Activated T-helper 1 cell treated with anti-CD3 and anti-CD28 coated beads, Interleukin-12 subunit alpha, Interleukin-12 subunit beta, Interleukin-2, Interleukin-4 antibody, amounts not matched to agents 30 ng/mL and 10 ng/mL and 1 ng/mL, durations not matched to agents 14 hours and 24 hours and 36 hours (primary cell): ENCODE data around the gene RLF. TPM values are rescaled to one million over a fixed set of nuclear protein-coding genes. Genes with fewer than 3 reads are reported as not detected.

ENCODE experiments used
- DNase-seq: peaks from one replicate; pipeline ENCODE4 v3.0.0; 2021; ENCODE audit warnings: low spot score
- H3K27ac Mint-ChIP-seq: one replicate; pipeline ENCODE4 v1.8.0; 2021; ENCODE audit warnings: mild to moderate bottlenecking, mixed read lengths
- H3K27me3 Mint-ChIP-seq: one replicate; pipeline ENCODE4 v1.8.0; 2022; ENCODE audit warnings: mild to moderate bottlenecking, moderate library complexity, mixed read lengths; ENCODE audit not compliant: insufficient read depth
- H3K36me3 Mint-ChIP-seq: one replicate; pipeline ENCODE4 v1.8.0; 2021; ENCODE audit warnings: low read depth, mixed read lengths
- H3K4me1 Mint-ChIP-seq: one replicate; pipeline ENCODE4 v1.8.0; 2021; ENCODE audit warnings: low read depth, mixed read lengths
- H3K4me3 Mint-ChIP-seq: one replicate; pipeline ENCODE4 v1.8.0; 2021; ENCODE audit warnings: mild to moderate bottlenecking, moderate library complexity, mixed read lengths
- H3K9me3 Mint-ChIP-seq: one replicate; pipeline ENCODE4 v1.8.0; 2021; ENCODE audit warnings: mixed read lengths
- intact Hi-C: fragments of 100-400 bp; cut with micrococcal nuclease; formaldehyde crosslinking; loops from one replicate; pipeline ENCODE4 v1.15.1; 2024
- total RNA-seq: library from RNA; stranded (reverse); gene quantifications from 2 replicates; pipeline ENCODE4 v1.2.3, GENCODE V29; 2022

Gene RLF
- total RNA-seq, 1 donor from 2014 or later = 18.2 TPM

DNA sequence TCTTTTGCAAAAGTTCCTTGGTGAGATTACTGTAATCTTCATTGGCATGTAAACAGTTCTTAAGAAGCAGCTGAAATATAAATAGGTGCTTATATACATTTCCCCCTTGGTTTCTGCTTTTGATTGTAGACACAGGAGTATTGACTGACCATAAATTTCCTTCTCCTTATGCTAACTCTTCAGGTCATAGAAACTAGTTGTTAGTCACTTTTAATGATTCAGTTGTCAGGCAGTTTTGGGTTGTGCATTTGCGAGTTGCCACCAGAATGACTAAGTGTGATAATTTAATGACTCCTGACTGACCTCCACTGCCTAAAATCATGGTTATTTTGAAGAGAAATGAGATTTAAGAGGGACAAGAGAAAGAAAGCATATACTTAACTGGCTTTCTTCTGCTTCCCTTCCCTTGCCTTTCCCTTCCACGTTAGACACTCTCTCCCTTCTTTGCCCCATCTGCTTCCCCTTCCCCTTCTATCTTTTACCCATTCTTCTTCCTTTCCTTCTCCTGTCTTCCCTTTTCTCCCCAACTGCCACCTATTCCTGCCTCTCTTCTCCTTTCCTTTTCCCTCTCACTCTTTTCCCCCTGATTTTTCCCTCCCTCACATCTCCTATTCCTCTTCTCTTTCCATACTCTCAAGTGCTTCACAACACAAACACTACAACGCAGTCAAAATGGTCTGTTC, 109.1 kb downstream of the RLF start:
- DNase-seq = no peak
- H3K9me3 Mint-ChIP-seq = no peaks in the 10 kb centered on the region
- no peaks in the 10 kb centered on the region for H3K27me3 Mint-ChIP-seq
- peak overlapping the region; percentile 84 for H3K27ac Mint-ChIP-seq
- no peak overlapping the region for H3K4me3 Mint-ChIP-seq
- peaks cover 48% of the 10 kb centered on the region for H3K36me3 Mint-ChIP-seq
- intact Hi-C loops = loop anchor here (1.0 kb wide), 1 partner anchor 12 kb away; the partner anchor contains the start of gene ZMPSTE24
- H3K4me1 Mint-ChIP-seq = peaks cover 22% of the 10 kb centered on the region

GRCh38 chr1:40272653-40273213, 111.5 kb downstream of the RLF start:
- intact Hi-C loops = no loop called here
- Mint-ChIP-seq H3K36me3 (peaks cover 49% of the 10 kb centered on the region), H3K9me3 (no peaks in the 10 kb centered on the region), H3K4me1 (peaks cover 16% of the 10 kb centered on the region), H3K27me3 (no peaks in the 10 kb centered on the region), H3K4me3 (no peak overlapping the region), H3K27ac (no peak overlapping the region)
- DNase-seq = no peak

- no peak for DNase-seq
- intact Hi-C loops = no loop called here
- no peaks in the 10 kb centered on the region for H3K27me3 Mint-ChIP-seq
- H3K9me3 Mint-ChIP-seq = no peaks in the 10 kb centered on the region
- H3K4me1 Mint-ChIP-seq = peaks cover 16% of the 10 kb centered on the region
- H3K36me3 Mint-ChIP-seq = peaks cover 45% of the 10 kb centered on the region
- no peak overlapping the region for H3K27ac Mint-ChIP-seq
- H3K4me3 Mint-ChIP-seq = no peak overlapping the region
Observed at GRCh38 chr1:40273547-40274166, 112.5 kb downstream of the RLF start.

DNA sequence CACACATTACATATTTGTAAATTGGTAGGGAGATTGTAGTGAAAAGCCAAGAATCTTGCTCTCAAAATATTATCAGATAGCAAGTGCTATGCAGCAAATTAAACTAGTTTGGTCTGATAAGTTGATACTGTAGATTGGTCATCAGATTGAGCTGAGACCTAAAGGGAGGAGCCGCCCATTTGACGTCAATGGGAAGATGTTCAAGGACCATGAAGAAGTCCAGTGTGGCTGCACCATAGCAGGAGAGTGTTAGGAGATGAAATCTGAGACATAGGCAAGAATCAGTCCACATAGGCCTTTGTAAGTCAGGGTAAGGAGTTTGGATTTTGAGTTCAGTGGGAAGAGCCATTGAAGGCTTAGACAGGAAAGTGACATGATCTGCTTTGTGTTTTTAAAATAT, 113.1 kb downstream of the RLF start:
- Mint-ChIP-seq H3K36me3 (peaks cover 46% of the 10 kb centered on the region), H3K27me3 (no peaks in the 10 kb centered on the region), H3K4me3 (no peak overlapping the region), H3K9me3 (no peaks in the 10 kb centered on the region), H3K4me1 (peaks cover 16% of the 10 kb centered on the region), H3K27ac (no peak overlapping the region)
- no peak for DNase-seq
- intact Hi-C loops = no loop called here

DNA sequence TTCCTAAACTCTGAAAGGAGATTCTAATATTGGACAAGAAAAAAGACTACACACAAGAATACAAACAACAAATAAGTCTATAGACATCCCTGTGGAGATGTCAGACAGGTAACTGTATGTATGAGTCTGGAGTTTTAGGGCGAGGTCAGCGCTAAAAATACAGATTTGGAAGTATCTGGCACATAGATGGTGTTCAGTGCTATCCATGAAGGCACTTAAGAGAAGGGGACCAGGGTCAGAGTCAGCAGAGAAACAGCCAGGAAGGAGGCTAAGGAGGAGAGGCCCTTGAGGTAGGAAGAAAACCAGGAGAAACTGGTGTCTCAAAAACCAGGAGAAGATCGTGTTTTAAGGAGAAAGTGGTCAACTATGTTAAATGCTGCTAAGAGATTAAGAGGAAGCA, 114.9 kb downstream of the RLF start:
- Mint-ChIP-seq H3K4me1 (peaks cover 5% of the 10 kb centered on the region), H3K4me3 (no peak overlapping the region), H3K36me3 (peaks cover 41% of the 10 kb centered on the region), H3K27ac (peak overlapping the region; percentile 36), H3K9me3 (no peaks in the 10 kb centered on the region), H3K27me3 (no peaks in the 10 kb centered on the region)
- no peak for DNase-seq
- intact Hi-C loops = no loop called here

DNA sequence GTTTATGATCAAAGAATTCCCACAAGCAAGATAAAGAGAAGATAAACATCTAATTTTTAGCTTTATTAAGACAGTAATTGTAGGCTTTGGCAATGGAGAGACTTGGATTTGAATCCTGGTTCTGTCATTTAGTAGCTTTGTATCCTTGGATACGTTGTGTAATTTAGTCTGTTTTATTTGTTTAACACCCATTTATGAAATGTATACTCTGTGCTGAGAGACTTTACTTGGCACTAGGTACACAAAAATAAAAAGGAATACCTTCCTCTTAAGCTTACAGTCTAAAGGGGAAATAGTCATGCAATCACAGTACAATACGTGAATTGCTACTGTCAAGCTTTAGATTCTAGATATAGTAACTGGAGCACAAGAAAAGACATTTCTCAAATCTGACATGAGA, 120.7 kb downstream of the RLF start:
- H3K4me1 Mint-ChIP-seq = no peaks in the 10 kb centered on the region
- peaks cover 21% of the 10 kb centered on the region for H3K36me3 Mint-ChIP-seq
- H3K4me3 Mint-ChIP-seq = no peak overlapping the region
- no peaks in the 10 kb centered on the region for H3K9me3 Mint-ChIP-seq
- DNase-seq = no peak
- no peak overlapping the region for H3K27ac Mint-ChIP-seq
- H3K27me3 Mint-ChIP-seq = no peaks in the 10 kb centered on the region
- intact Hi-C loops = no loop called here

Other genes with a start within 250 kb of the RLF start
- gene MFSD2A, start 206.2 kb upstream of the RLF start, total RNA-seq = 55.3 and 56.2 TPM in 2 replicates
- 421 and 435 TPM in 2 replicates for gene CAP1, start 120.7 kb upstream of the RLF start, total RNA-seq
- 101 and 110 TPM in 2 replicates for gene PPT1, start 64.1 kb upstream of the RLF start, total RNA-seq
- not detected in 2 replicates for gene TMCO2, start 86.5 kb downstream of the RLF start, total RNA-seq
- 50.2 and 56.0 TPM in 2 replicates for gene ZMPSTE24, start 96.8 kb downstream of the RLF start, total RNA-seq
- 20.4 and 22.3 TPM in 2 replicates for gene COL9A2, start 155.9 kb downstream of the RLF start, total RNA-seq
- gene SMAP2, start 212.3 kb downstream of the RLF start, total RNA-seq = 196 and 201 TPM in 2 replicates